Trophoblast cell (in vitro differentiated cells and primary cell): ENCODE data around the gene CAMSAP1.
A peak's percentile ranks its signal among the peaks of the same experiment; 100 is the strongest.

Experiments used
- DNase-seq, 2 donors: peaks; one replicate each; pipeline ENCODE4 v3.0.0-alpha.2; 2016
- H2AFZ ChIP-seq: 2 replicates; pipeline ENCODE4 v1.6.1; 2013; ENCODE audit warnings: low read length, moderate library complexity, mild to moderate bottlenecking; ENCODE audit not compliant: insufficient read depth, poor library complexity
- H2AK5ac ChIP-seq: 2 replicates; pipeline ENCODE4 v1.6.1; 2013; ENCODE audit warnings: mild to moderate bottlenecking, low read length
- H2BK120ac ChIP-seq: 2 replicates; pipeline ENCODE4 v1.6.1; 2013; ENCODE audit warnings: low read length, mild to moderate bottlenecking, moderate library complexity; ENCODE audit not compliant: insufficient read depth, poor library complexity
- H2BK12ac ChIP-seq: 2 replicates; pipeline ENCODE4 v1.6.1; 2013; ENCODE audit warnings: mild to moderate bottlenecking, low read length, moderate library complexity
- H2BK5ac ChIP-seq: 2 replicates; pipeline ENCODE4 v1.6.1; 2013; ENCODE audit warnings: low read length, low read depth, moderate library complexity, mild to moderate bottlenecking; ENCODE audit not compliant: poor library complexity
- H3K14ac ChIP-seq: 2 replicates; pipeline ENCODE4 v1.6.1; 2013; ENCODE audit warnings: mild to moderate bottlenecking, low read length
- H3K18ac ChIP-seq: 2 replicates; pipeline ENCODE4 v1.6.1; 2013; ENCODE audit warnings: mild to moderate bottlenecking, low read length
- H3K23ac ChIP-seq: 2 replicates; pipeline ENCODE4 v1.6.1; 2013; ENCODE audit warnings: low read length
- H3K27ac ChIP-seq: 2 replicates; pipeline ENCODE4 v1.5.1; 2013; ENCODE audit warnings: low read depth, mild to moderate bottlenecking, inconsistent platforms, low read length, moderate library complexity
- H3K27me3 ChIP-seq: 2 replicates; pipeline ENCODE4 v1.6.1; 2013; ENCODE audit warnings: inconsistent platforms, mild to moderate bottlenecking, low read length, moderate library complexity; ENCODE audit not compliant: insufficient read depth
- H3K36me3 ChIP-seq, 2 experiments: 1 replicate in 1 of 2; 2 replicates in 1 of 2; pipeline ENCODE4 v1.6.1; 2013; ENCODE audit warnings: low read length in 2 of 2, mild to moderate bottlenecking in 2 of 2, moderate library complexity in 1 of 2; ENCODE audit not compliant: insufficient read depth in 2 of 2, control insufficient read depth in 1 of 2
- H3K4ac ChIP-seq: 2 replicates; pipeline ENCODE4 v1.6.1; 2013; ENCODE audit warnings: low read depth, mild to moderate bottlenecking, low read length, moderate library complexity
- H3K4me1 ChIP-seq, 2 experiments: 1 replicate in 1 of 2; 2 replicates in 1 of 2; pipeline ENCODE4 v1.6.1; 2013; ENCODE audit warnings: low read length in 2 of 2, mild to moderate bottlenecking in 2 of 2, moderate library complexity in 1 of 2; ENCODE audit not compliant: insufficient read depth in 2 of 2, control insufficient read depth in 1 of 2
- H3K4me2 ChIP-seq: 2 replicates; pipeline ENCODE4 v1.6.1; 2013; ENCODE audit warnings: inconsistent platforms, mild to moderate bottlenecking, low read length, moderate library complexity
- H3K4me3 ChIP-seq: 2 replicates; pipeline ENCODE4 v1.5.1; 2013; ENCODE audit warnings: mild to moderate bottlenecking, low read depth, low read length, inconsistent platforms
- H3K79me1 ChIP-seq: one replicate; pipeline ENCODE4 v1.6.1; 2013; ENCODE audit warnings: low read length
- H3K79me2 ChIP-seq: 2 replicates; pipeline ENCODE4 v1.6.1; 2013; ENCODE audit warnings: low read length, mild to moderate bottlenecking; ENCODE audit not compliant: control insufficient read depth, insufficient read depth, poor library complexity
- H3K9ac ChIP-seq: 2 replicates; pipeline ENCODE4 v1.6.1; 2013; ENCODE audit warnings: mild to moderate bottlenecking, low read length
- H3K9me3 ChIP-seq: 2 replicates; pipeline ENCODE4 v1.6.1; 2013; ENCODE audit warnings: low read depth, mild to moderate bottlenecking, control low read depth, inconsistent platforms, low read length; ENCODE audit not compliant: insufficient read depth
- H4K12ac ChIP-seq: 2 replicates; pipeline ENCODE4 v1.6.1; 2013; ENCODE audit warnings: low read depth, mild to moderate bottlenecking, low read length, moderate library complexity
- H4K8ac ChIP-seq: 2 replicates; pipeline ENCODE4 v1.6.1; 2013; ENCODE audit warnings: low read depth, mild to moderate bottlenecking, low read length, moderate library complexity
- H4K91ac ChIP-seq: one replicate; pipeline ENCODE4 v1.6.1; 2013; ENCODE audit warnings: low read depth, mild to moderate bottlenecking, low read length, moderate library complexity
- WGBS: extraction: QIAGEN DNeasy Blood & Tissue Kit; methylation state at CpG from one replicate; pipeline ENCODE4 v1.1.7; 2013; ENCODE audit warnings: missing lambda C conversion rate; ENCODE audit not compliant: insufficient read length, insufficient coverage; ENCODE audit errors: extremely low coverage; 5-methylcytosine and 5-hydroxymethylcytosine counted together

Gene CAMSAP1

GRCh38 chr9:135883410-135884089 is 23.8 kb downstream of the CAMSAP1 start:
- H2AFZ ChIP-seq, result no peak overlapping the region
- no peak overlapping the region for H3K27ac ChIP-seq
- H3K79me1 ChIP-seq, result no peaks in the 10 kb centered on the region
- no CpG with 5 or more reads among the region's 15 CpGs for WGBS
- H2BK12ac ChIP-seq, result no peak overlapping the region
- H3K4ac ChIP-seq, result peak overlapping the region; percentile 7
- no peak overlapping the region for H2BK120ac ChIP-seq
- H4K91ac ChIP-seq, result no peak overlapping the region
- H2AK5ac ChIP-seq, result no peak overlapping the region
- H4K12ac ChIP-seq, result no peak overlapping the region
- no peak for DNase-seq
- H3K9ac ChIP-seq, result no peak overlapping the region
- no peak overlapping the region for H3K4me2 ChIP-seq
- peaks cover 3% of the 10 kb centered on the region for H3K9me3 ChIP-seq
- no peak overlapping the region for H3K23ac ChIP-seq
- no peak overlapping the region for H2BK5ac ChIP-seq
- no peak overlapping the region for H3K4me3 ChIP-seq
- peaks cover 7% of the 10 kb centered on the region for H3K79me2 ChIP-seq
- no peak overlapping the region for H3K14ac ChIP-seq
- peaks cover 23 to 25% of the 10 kb centered on the region in 2 experiments for H3K4me1 ChIP-seq
- no peaks in the 10 kb centered on the region for H3K36me3 ChIP-seq
- no peak overlapping the region for H4K8ac ChIP-seq
- H3K18ac ChIP-seq, result no peak overlapping the region
- no peaks in the 10 kb centered on the region for H3K27me3 ChIP-seq

- H3K14ac ChIP-seq, result no peak overlapping the region
- no peaks in the 10 kb centered on the region for H3K36me3 ChIP-seq
- H2BK120ac ChIP-seq, result no peak overlapping the region
- H3K4me1 ChIP-seq, result peaks cover 25 to 28% of the 10 kb centered on the region in 2 experiments
- H4K8ac ChIP-seq, result no peak overlapping the region
- H4K12ac ChIP-seq, result no peak overlapping the region
- no peaks in the 10 kb centered on the region for H3K27me3 ChIP-seq
- no peaks in the 10 kb centered on the region for H3K79me1 ChIP-seq
- no peak overlapping the region for H3K4me2 ChIP-seq
- no peak overlapping the region for H2AK5ac ChIP-seq
- H4K91ac ChIP-seq, result no peak overlapping the region
- H3K4ac ChIP-seq, result no peak overlapping the region
- peaks cover 5% of the 10 kb centered on the region for H3K79me2 ChIP-seq
- no peak overlapping the region for H3K18ac ChIP-seq
- no peak overlapping the region for H2AFZ ChIP-seq
- no peak overlapping the region for H2BK12ac ChIP-seq
- H2BK5ac ChIP-seq, result no peak overlapping the region
- no peak overlapping the region for H3K4me3 ChIP-seq
- no peak overlapping the region for H3K23ac ChIP-seq
- DNase-seq, result peak; percentile 80 to 81
- no peaks in the 10 kb centered on the region for H3K9me3 ChIP-seq
- WGBS, result no CpG with 5 or more reads among the region's 12 CpGs
- no peak overlapping the region for H3K27ac ChIP-seq
- H3K9ac ChIP-seq, result no peak overlapping the region
Measured at GRCh38 chr9:135882011-135882410, 25.3 kb downstream of the CAMSAP1 start.

GRCh38 chr9:135880438-135880837 is 26.9 kb downstream of the CAMSAP1 start:
- Histone ChIP-seq H4K12ac (no peak overlapping the region), H4K91ac (no peak overlapping the region), H3K27me3 (no peaks in the 10 kb centered on the region), H4K8ac (no peak overlapping the region), H3K27ac (no peak overlapping the region), H2BK120ac (no peak overlapping the region), H2BK5ac (no peak overlapping the region), H3K23ac (no peak overlapping the region), H2BK12ac (no peak overlapping the region), H3K18ac (no peak overlapping the region), H3K4me2 (no peak overlapping the region), H3K9ac (no peak overlapping the region), H3K9me3 (no peaks in the 10 kb centered on the region), H3K4ac (peak overlapping the region; percentile 29), H3K79me1 (no peaks in the 10 kb centered on the region), H3K4me1 (peaks cover 15 to 19% of the 10 kb centered on the region in 2 experiments), H3K14ac (no peak overlapping the region), H2AK5ac (no peak overlapping the region), H3K79me2 (peaks cover 4% of the 10 kb centered on the region), H3K36me3 (no peaks in the 10 kb centered on the region), H2AFZ (no peak overlapping the region), H3K4me3 (no peak overlapping the region)
- DNase-seq, result no peak
- no CpG with 5 or more reads among the region's 12 CpGs for WGBS

- no peaks in the 10 kb centered on the region for H3K27me3 ChIP-seq
- H2BK5ac ChIP-seq, result no peak overlapping the region
- no peak overlapping the region for H2BK120ac ChIP-seq
- no peak overlapping the region for H3K4me2 ChIP-seq
- H3K4me3 ChIP-seq, result no peak overlapping the region
- H4K12ac ChIP-seq, result no peak overlapping the region
- H3K18ac ChIP-seq, result no peak overlapping the region
- H4K91ac ChIP-seq, result no peak overlapping the region
- no peak overlapping the region for H3K27ac ChIP-seq
- H3K14ac ChIP-seq, result no peak overlapping the region
- H3K79me1 ChIP-seq, result no peaks in the 10 kb centered on the region
- no peak overlapping the region for H3K9ac ChIP-seq
- H2BK12ac ChIP-seq, result no peak overlapping the region
- DNase-seq, result peak in 1 of 2 donors; percentile 28
- peaks cover 4% of the 10 kb centered on the region for H3K79me2 ChIP-seq
- no peak overlapping the region for H3K23ac ChIP-seq
- H4K8ac ChIP-seq, result no peak overlapping the region
- H2AK5ac ChIP-seq, result no peak overlapping the region
- no peaks in the 10 kb centered on the region for H3K36me3 ChIP-seq
- no peak overlapping the region for H3K4ac ChIP-seq
- H2AFZ ChIP-seq, result no peak overlapping the region
- no peaks in the 10 kb centered on the region for H3K9me3 ChIP-seq
- peaks cover 7 to 11% of the 10 kb centered on the region in 2 experiments for H3K4me1 ChIP-seq
- WGBS, result no CpG with 5 or more reads among the region's 8 CpGs
Measured at GRCh38 chr9:135879619-135880018, 27.7 kb downstream of the CAMSAP1 start.
